AG04450 (cell line): Measurements from ENCODE around the gene TTC28. TPM values are rescaled to one million over a fixed set of nuclear protein-coding genes. Genes with fewer than 3 reads are reported as not detected.

ENCODE experiments used
- CTCF ChIA-PET: fragments of 300-600, 350-600 bp; formaldehyde crosslinking; extraction: SDS; loops from one replicate; lab custom pipeline; 2022; ENCODE audit warnings: antibody characterized with exemption, inconsistent platforms; lab: Charles Lee
- POLR2A ChIA-PET: fragments of 350-600 bp; formaldehyde crosslinking; extraction: SDS; loops from one replicate; lab custom pipeline; 2021; ENCODE audit warnings: antibody characterized with exemption, inconsistent platforms; lab: Yijun Ruan, JAX
- DNase-seq: peaks from one replicate; pipeline ENCODE4 v3.0.0-alpha.2; 2011; ENCODE audit warnings: low read depth, low spot score
- H3K27ac ChIP-seq: one replicate; pipeline ENCODE4 v1.5.1; 2012; ENCODE audit warnings: low read depth, low read length, control low read depth
- H3K27me3 ChIP-seq: one replicate; pipeline ENCODE4 v1.6.0; 2012; ENCODE audit warnings: low read length; ENCODE audit not compliant: control insufficient read depth, insufficient read depth
- H3K4me3 ChIP-seq: 2 replicates; pipeline ENCODE4 v1.5.1; 2011; ENCODE audit warnings: mild to moderate bottlenecking, low read depth, low read length, control low read depth
- H3K9me3 ChIP-seq: 2 replicates; pipeline ENCODE4 v1.5.1; 2012; ENCODE audit warnings: low read length; ENCODE audit not compliant: control insufficient read depth, insufficient read depth
- CTCF ChIP-seq: IDR thresholded peaks from 2 replicates; pipeline ENCODE4 v1.5.1; 2011; ENCODE audit warnings: low read depth, low read length, control low read depth, inconsistent platforms
- polyA plus RNA-seq: library from polyadenylated mRNA; depleted of rRNA; stranded (reverse); fragments of >200 nt; gene quantifications from 2 replicates; pipeline ENCODE4 v1.2.3, GENCODE V29; 2011

TTC28 gene
- polyA plus RNA-seq, 1 experiment = 11.2 TPM

- CTCF ChIA-PET = no interaction called here
- no peak for DNase-seq
- POLR2A ChIA-PET = no interaction called here
These were observed 730.2 kb downstream of the TTC28 start for GRCh38 chr22:27949421-27949820.

GRCh38 chr22:27948569-27948968 lies 731.1 kb downstream of the TTC28 start:
- no peak overlapping the region for H3K4me3 ChIP-seq

More at GRCh38 chr22:27949421-27949820, 730.2 kb downstream of the TTC28 start:
- Histone ChIP-seq H3K27me3 (no peaks in the 10 kb centered on the region), H3K9me3 (no peaks in the 10 kb centered on the region), H3K27ac (no peak overlapping the region), H3K4me3 (no peak overlapping the region)
- TF ChIP-seq CTCF = no peak

GRCh38 chr22:27947448-27947847 lies 732.2 kb downstream of the TTC28 start:
- DNase-seq = no peak
- POLR2A ChIA-PET = interaction anchor here (0.6 kb wide), 1 partner anchor 945 kb away, joined by 4 read pairs; no protein-coding TSS in a partner anchor

More at GRCh38 chr22:27948569-27948968, 731.1 kb downstream of the TTC28 start:
- Histone ChIP-seq H3K27ac (no peak overlapping the region), H3K27me3 (no peaks in the 10 kb centered on the region), H3K9me3 (no peaks in the 10 kb centered on the region)
- no peak for DNase-seq
- no peak for TF ChIP-seq CTCF
- ChIA-PET POLR2A (no interaction called here), CTCF (no interaction called here)

GRCh38 chr22:27941143-27941542 lies 738.5 kb downstream of the TTC28 start:
- H3K9me3 ChIP-seq = no peaks in the 10 kb centered on the region
- POLR2A ChIA-PET = no interaction called here

More at GRCh38 chr22:27947448-27947847, 732.2 kb downstream of the TTC28 start:
- Histone ChIP-seq H3K4me3 (no peak overlapping the region), H3K27me3 (no peaks in the 10 kb centered on the region), H3K27ac (no peak overlapping the region), H3K9me3 (no peaks in the 10 kb centered on the region)
- CTCF ChIA-PET = no interaction called here
- no peak for TF ChIP-seq CTCF

GRCh38 chr22:27937453-27937852 lies 742.2 kb downstream of the TTC28 start:
- H3K9me3 ChIP-seq = no peaks in the 10 kb centered on the region
- no peaks in the 10 kb centered on the region for H3K27me3 ChIP-seq
- TF ChIP-seq CTCF = peak; percentile 26; the same call in 1 of the 2 replicates
- H3K27ac ChIP-seq = no peak overlapping the region
- H3K4me3 ChIP-seq = no peak overlapping the region
- CTCF ChIA-PET = interaction anchor here (1.9 kb wide), 1 partner anchor 50 kb away, joined by 5 read pairs; no protein-coding TSS in a partner anchor
- POLR2A ChIA-PET = no interaction called here
- DNase-seq = no peak

More at GRCh38 chr22:27941143-27941542, 738.5 kb downstream of the TTC28 start:
- Histone ChIP-seq H3K4me3 (no peak overlapping the region), H3K27me3 (no peaks in the 10 kb centered on the region), H3K27ac (no peak overlapping the region)
- TF ChIP-seq CTCF = no peak
- DNase-seq = no peak
- CTCF ChIA-PET = no interaction called here
